ENCODE results near the gene FAM3D.
"Not testable (repeated sequence)": the region's sequence is repeated elsewhere in the genome, so short reads cannot be mapped to it uniquely, and the experiment has no call there.

DNA sequence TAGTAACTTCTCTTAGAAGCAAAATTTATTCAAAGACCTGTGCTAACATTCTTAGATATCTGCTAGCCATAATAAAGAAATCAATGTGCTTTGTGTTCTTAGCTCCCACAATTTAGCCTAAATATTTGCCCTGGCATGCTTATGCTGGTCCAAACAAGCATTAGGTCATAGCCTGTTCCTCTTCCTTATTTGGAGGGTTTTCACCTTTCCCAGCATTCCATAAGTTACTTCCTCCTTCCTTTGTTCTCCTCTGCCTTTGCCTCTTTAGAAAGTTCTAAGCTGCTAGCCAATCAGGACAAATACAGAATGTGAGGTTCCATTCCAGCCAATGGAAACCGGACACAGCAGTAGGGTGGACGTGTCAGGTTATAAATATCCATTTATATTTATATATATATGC, 37.7 kb upstream of the FAM3D start:
- TF ChIP-seq, protein P1, sequence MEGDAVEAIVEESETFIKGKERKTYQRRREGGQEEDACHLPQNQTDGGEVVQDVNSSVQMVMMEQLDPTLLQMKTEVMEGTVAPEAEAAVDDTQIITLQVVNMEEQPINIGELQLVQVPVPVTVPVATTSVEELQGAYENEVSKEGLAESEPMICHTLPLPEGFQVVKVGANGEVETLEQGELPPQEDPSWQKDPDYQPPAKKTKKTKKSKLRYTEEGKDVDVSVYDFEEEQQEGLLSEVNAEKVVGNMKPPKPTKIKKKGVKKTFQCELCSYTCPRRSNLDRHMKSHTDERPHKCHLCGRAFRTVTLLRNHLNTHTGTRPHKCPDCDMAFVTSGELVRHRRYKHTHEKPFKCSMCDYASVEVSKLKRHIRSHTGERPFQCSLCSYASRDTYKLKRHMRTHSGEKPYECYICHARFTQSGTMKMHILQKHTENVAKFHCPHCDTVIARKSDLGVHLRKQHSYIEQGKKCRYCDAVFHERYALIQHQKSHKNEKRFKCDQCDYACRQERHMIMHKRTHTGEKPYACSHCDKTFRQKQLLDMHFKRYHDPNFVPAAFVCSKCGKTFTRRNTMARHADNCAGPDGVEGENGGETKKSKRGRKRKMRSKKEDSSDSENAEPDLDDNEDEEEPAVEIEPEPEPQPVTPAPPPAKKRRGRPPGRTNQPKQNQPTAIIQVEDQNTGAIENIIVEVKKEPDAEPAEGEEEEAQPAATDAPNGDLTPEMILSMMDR (IDR thresholded peaks at IDR 0.05; ENCODE audit: low read depth, low read length): not testable (repeated sequence)
- TF ChIP-seq EZH2phosphoT487 (IDR thresholded peaks at IDR 0.05; ENCODE audit: low read depth): not testable (repeated sequence)

Measured in OCI-LY3 (cell line).